Measurements from ENCODE around the gene NLGN1.

Gene NLGN1

GRCh38 chr3:173954647-173955046 is 557.1 kb downstream of the NLGN1 start:
- TF ChIP-seq, protein P1, sequence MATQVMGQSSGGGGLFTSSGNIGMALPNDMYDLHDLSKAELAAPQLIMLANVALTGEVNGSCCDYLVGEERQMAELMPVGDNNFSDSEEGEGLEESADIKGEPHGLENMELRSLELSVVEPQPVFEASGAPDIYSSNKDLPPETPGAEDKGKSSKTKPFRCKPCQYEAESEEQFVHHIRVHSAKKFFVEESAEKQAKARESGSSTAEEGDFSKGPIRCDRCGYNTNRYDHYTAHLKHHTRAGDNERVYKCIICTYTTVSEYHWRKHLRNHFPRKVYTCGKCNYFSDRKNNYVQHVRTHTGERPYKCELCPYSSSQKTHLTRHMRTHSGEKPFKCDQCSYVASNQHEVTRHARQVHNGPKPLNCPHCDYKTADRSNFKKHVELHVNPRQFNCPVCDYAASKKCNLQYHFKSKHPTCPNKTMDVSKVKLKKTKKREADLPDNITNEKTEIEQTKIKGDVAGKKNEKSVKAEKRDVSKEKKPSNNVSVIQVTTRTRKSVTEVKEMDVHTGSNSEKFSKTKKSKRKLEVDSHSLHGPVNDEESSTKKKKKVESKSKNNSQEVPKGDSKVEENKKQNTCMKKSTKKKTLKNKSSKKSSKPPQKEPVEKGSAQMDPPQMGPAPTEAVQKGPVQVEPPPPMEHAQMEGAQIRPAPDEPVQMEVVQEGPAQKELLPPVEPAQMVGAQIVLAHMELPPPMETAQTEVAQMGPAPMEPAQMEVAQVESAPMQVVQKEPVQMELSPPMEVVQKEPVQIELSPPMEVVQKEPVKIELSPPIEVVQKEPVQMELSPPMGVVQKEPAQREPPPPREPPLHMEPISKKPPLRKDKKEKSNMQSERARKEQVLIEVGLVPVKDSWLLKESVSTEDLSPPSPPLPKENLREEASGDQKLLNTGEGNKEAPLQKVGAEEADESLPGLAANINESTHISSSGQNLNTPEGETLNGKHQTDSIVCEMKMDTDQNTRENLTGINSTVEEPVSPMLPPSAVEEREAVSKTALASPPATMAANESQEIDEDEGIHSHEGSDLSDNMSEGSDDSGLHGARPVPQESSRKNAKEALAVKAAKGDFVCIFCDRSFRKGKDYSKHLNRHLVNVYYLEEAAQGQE (IDR thresholded peaks at IDR 0.05; ENCODE audit: insufficient read depth in 1 of 2, low read depth in 2 of 2, low read length in 2 of 2), result no peak
- TF ChIP-seq POLR2AphosphoS5 (IDR thresholded peaks at IDR 0.05; ENCODE audit: low read depth, low read length) (no peak), SIN3A (IDR thresholded peaks at IDR 0.05; ENCODE audit: borderline replicate concordance, insufficient read depth, low read length) (no peak), FOXP2 (optimal IDR thresholded peaks at IDR 0.05; ENCODE audit: borderline replicate concordance, extremely low read depth, extremely low read length, insufficient read depth) (no peak), TAF1 (IDR thresholded peaks at IDR 0.05; ENCODE audit: borderline replicate concordance, insufficient read depth, low read length) (no peak)

DNA sequence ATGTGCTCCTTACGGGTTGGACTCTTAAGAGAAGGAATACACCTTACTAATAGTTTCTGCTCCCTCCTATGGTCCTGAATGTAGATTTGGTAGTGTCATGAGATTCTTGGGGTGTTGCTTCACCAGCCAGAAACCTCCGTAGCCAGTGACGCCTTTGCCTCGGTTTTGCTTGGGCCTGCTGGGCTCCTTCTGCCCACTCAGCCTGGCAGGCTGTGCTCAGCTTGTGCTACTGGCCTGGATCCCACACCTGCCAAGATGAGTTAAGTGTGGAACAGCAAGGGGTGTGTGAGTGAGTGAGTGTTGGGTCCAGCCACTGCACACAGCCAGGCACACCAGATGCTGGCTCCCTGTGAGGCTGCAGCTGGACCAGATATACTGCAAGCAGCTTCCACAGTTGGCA is 560.1 kb downstream of the NLGN1 start:
- TF ChIP-seq POLR2AphosphoS5 (IDR thresholded peaks at IDR 0.05; ENCODE audit: low read depth, low read length) (no peak), TAF1 (IDR thresholded peaks at IDR 0.05; ENCODE audit: borderline replicate concordance, insufficient read depth, low read length) (no peak), SIN3A (IDR thresholded peaks at IDR 0.05; ENCODE audit: borderline replicate concordance, insufficient read depth, low read length) (no peak), FOXP2 (optimal IDR thresholded peaks at IDR 0.05; ENCODE audit: borderline replicate concordance, extremely low read depth, extremely low read length, insufficient read depth) (no peak)
- TF ChIP-seq, protein P1 (IDR thresholded peaks at IDR 0.05; ENCODE audit: insufficient read depth in 1 of 2, low read depth in 2 of 2, low read length in 2 of 2), result no peak

- TF ChIP-seq TAF1 (IDR thresholded peaks at IDR 0.05; ENCODE audit: borderline replicate concordance, insufficient read depth, low read length) (no peak), POLR2AphosphoS5 (IDR thresholded peaks at IDR 0.05; ENCODE audit: low read depth, low read length) (no peak), FOXP2 (optimal IDR thresholded peaks at IDR 0.05; ENCODE audit: borderline replicate concordance, extremely low read depth, extremely low read length, insufficient read depth) (no peak)
Measured at GRCh38 chr3:173958805-173959204, 561.3 kb downstream of the NLGN1 start.

- TF ChIP-seq, protein P1 (IDR thresholded peaks at IDR 0.05; ENCODE audit: insufficient read depth in 1 of 2, low read depth in 2 of 2, low read length in 2 of 2), result no peak
- TF ChIP-seq SIN3A (IDR thresholded peaks at IDR 0.05; ENCODE audit: borderline replicate concordance, insufficient read depth, low read length) (no peak), FOXP2 (optimal IDR thresholded peaks at IDR 0.05; ENCODE audit: borderline replicate concordance, extremely low read depth, extremely low read length, insufficient read depth) (no peak), TAF1 (IDR thresholded peaks at IDR 0.05; ENCODE audit: borderline replicate concordance, insufficient read depth, low read length) (no peak), POLR2AphosphoS5 (IDR thresholded peaks at IDR 0.05; ENCODE audit: low read depth, low read length) (no peak)
Measured at GRCh38 chr3:173970281-173970680, 572.7 kb downstream of the NLGN1 start.

DNA sequence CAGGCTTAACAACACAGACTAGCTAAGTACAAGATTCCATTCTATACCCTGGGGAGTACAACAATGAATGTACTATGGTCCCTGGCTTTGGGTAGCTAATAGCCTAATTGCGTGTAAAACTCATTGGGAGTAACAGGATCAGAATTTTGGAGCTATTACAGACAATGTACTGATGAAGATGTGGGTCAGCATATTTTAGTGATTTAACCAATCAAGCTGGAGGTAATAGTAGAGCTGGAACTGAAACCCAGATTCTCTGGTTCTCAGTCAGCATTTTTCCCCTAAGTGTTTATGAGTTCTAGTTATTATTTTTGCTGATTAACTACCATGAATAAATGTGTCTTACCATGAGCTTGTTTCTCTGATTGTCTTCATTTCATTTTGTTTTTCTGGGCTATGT is 578.7 kb downstream of the NLGN1 start:
- TF ChIP-seq, protein P1 (IDR thresholded peaks at IDR 0.05; ENCODE audit: insufficient read depth in 1 of 2, low read depth in 2 of 2, low read length in 2 of 2), result no peak
- no peak for TF ChIP-seq SIN3A (IDR thresholded peaks at IDR 0.05; ENCODE audit: borderline replicate concordance, insufficient read depth, low read length)
- TF ChIP-seq POLR2AphosphoS5 (IDR thresholded peaks at IDR 0.05; ENCODE audit: low read depth, low read length), result no peak
